ENCODE data around the gene RGS3. TPM values are rescaled to one million over a fixed set of nuclear protein-coding genes. Genes with fewer than 3 reads are reported as not detected.

The RGS3 gene
- total and polyA plus RNA-seq, 11 donors: 93.4 to 214 (median 134) TPM

DNA sequence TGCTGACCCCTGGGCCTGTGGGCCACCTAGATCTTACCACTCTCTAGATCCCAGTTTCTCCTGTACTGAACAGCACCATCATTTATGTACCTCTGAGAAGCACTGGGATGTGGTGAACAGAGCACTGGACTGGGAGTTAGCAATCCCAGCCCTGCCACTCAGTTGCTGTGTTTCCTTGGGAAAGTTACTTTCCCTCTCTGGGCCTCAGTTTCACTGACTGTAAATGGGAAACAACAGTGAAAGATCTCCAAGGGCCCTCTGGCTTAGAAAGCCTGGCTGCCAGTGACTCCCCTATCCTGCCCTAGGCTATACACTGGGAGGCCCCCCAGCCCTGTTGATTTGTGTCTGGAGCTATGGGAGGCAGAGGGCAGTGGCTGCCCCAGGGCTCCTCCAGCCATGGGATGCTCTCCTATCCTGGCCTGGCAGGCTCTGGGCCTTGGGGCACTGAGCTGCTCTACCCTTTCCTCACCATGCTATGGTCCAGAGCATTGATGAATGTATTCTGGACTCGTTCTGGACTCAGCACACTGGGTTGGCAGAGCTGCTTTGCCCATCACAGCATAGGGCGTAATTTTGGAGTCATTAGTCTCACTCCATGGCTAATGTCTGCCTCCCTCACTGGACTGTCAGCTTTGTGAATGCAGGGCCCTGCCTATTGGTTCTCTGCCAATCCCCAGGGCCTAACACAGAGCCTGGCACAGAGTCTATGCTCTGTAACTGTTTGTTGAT lies 99.3 kb downstream of the RGS3 start:
- no peak for DNase-seq
- Histone ChIP-seq H3K4me3 (no peak overlapping the region), H3K4me1 (peaks cover 24 to 83% (median 71%) of the 10 kb centered on the region in 12 donors), H3K27me3 (no peaks in the 10 kb centered on the region), H3K27ac (peak overlapping the region in 9 of 12 donors; percentile 22 to 99 (median 93)), H3K36me3 (peaks cover 0 to 4% (median 0%) of the 10 kb centered on the region in 9 donors), H3K9me3 (no peaks in the 10 kb centered on the region)
- TF ChIP-seq, protein P1, sequence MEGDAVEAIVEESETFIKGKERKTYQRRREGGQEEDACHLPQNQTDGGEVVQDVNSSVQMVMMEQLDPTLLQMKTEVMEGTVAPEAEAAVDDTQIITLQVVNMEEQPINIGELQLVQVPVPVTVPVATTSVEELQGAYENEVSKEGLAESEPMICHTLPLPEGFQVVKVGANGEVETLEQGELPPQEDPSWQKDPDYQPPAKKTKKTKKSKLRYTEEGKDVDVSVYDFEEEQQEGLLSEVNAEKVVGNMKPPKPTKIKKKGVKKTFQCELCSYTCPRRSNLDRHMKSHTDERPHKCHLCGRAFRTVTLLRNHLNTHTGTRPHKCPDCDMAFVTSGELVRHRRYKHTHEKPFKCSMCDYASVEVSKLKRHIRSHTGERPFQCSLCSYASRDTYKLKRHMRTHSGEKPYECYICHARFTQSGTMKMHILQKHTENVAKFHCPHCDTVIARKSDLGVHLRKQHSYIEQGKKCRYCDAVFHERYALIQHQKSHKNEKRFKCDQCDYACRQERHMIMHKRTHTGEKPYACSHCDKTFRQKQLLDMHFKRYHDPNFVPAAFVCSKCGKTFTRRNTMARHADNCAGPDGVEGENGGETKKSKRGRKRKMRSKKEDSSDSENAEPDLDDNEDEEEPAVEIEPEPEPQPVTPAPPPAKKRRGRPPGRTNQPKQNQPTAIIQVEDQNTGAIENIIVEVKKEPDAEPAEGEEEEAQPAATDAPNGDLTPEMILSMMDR (IDR thresholded peaks at IDR 0.05): no peak
- TF ChIP-seq POLR2A (IDR thresholded peaks at IDR 0.05): no peak
- 61 to 77% (median 62%) methylated on average over 2 of the region's 2 CpGs; no CpG with 5 or more reads in 1 of the 4 donors for WGBS, 4 donors
- intact Hi-C loops (cut with DNase I): no loop called here
- no peak for ATAC-seq

DNA sequence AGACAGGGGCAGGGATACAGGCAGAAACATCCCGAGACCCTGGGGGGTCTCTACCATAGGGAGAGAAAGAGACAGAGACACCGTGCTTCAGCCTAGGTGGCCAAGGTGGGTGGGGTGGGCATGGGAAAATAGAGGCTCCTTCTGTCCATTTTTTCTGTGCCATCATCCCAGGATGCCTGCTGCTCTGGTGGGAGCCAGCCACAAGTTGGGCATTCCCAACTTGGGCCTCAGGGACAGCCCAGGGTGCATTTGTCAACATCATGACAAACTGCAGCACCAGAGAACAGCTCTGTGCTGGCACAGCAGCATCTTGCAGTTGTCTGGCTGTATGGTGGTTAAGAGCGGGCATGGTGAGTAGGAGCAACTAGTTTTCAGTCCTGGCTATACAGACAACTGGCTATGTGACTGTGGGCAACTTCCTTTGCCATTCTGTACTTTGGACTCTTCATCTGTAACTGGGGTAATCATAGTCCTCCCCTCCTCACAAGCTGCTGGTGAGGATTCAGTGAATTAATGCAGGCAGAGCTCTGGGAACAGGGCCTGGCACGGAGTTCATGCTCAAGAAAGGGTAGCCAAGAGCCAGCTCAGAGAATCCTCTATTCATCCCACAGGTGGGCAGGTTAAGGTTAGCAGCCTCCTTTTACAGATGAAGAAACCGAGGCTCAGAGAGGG lies 100.4 kb downstream of the RGS3 start:
- intact Hi-C loops (cut with DNase I): loop anchor here in 1 of 10 donors (2.0 kb wide), 1 partner anchor 27 kb away; no protein-coding TSS in a partner anchor
- TF ChIP-seq, protein P1 (IDR thresholded peaks at IDR 0.05): no peak
- no peak for TF ChIP-seq POLR2A (IDR thresholded peaks at IDR 0.05)
- Histone ChIP-seq H3K27ac (peak overlapping the region in 11 of 12 donors; percentile 83 to 99 (median 93)), H3K4me3 (peak overlapping the region in 3 of 12 donors; percentile 40 to 49 (median 43)), H3K9me3 (no peaks in the 10 kb centered on the region), H3K4me1 (peaks cover 24 to 83% (median 72%) of the 10 kb centered on the region in 12 donors), H3K27me3 (no peaks in the 10 kb centered on the region), H3K36me3 (peaks cover 0 to 4% (median 0%) of the 10 kb centered on the region in 9 donors)
- ATAC-seq (no peak), DNase-seq (no peak)
- WGBS, 4 donors: 69 to 77% (median 70%) methylated on average over 5 of the region's 5 CpGs

DNA sequence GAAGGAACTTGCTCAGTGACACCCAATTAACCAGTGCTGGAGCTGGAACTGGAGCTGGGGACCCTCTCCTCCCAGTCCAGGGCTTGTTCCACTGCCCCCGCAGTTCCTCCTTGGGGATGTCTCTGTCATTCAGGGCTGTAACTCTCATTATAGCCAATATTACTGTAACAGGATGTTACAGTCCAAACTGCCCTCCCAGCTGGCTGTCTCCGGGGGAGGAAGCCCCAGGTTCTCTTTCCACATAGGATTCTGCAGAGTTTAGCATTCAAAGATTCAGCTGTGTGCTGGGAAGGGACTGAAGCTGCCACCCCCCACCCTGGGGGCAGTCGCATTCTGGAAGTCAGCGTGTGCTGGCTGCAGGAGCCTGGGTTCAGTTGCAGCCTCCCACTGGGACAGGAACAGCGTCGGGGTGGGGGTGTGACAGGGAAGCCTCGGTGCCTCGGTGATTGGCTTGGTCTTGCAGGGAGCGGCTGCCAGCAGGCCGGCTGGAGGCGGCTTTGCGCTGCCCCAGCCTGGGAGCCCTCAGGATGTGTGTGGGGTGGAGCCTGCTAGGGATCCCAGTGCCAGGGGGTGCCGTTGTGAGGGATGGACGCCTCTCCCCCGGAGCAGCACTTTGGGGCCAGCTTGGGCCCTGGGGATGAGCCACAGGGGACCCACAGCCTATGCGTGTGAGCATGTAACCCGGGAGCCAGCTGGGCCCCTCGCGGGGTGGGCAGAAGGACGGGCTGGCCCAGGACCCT lies 101.1 kb downstream of the RGS3 start:
- Histone ChIP-seq H3K27ac (peak overlapping the region; percentile 80 to 99 (median 92)), H3K9me3 (no peaks in the 10 kb centered on the region), H3K4me1 (peaks cover 24 to 81% (median 70%) of the 10 kb centered on the region in 12 donors), H3K27me3 (no peaks in the 10 kb centered on the region), H3K36me3 (peaks cover 0 to 4% (median 0%) of the 10 kb centered on the region in 9 donors), H3K4me3 (peak overlapping the region; percentile 28 to 67 (median 50))
- intact Hi-C loops (cut with DNase I): loop anchor here in 4 of 10 donors (2.0 to 5.0 kb wide), 4 partner anchors 28 to 62 kb away; no protein-coding TSS in a partner anchor
- DNase-seq (peak; percentile 78 to 87 (median 85)), ATAC-seq (peak; percentile 75 to 86 (median 78))
- TF ChIP-seq, protein P1 (IDR thresholded peaks at IDR 0.05): no peak
- TF ChIP-seq POLR2A (IDR thresholded peaks at IDR 0.05): peak in 1 of 2 donors; percentile 27
- WGBS, 4 donors: 2 to 15% (median 6%) methylated on average over 14 to 20 of the region's 20 CpGs
